ENCODE measurements around the gene PTRH1.

PTRH1 gene

DNA sequence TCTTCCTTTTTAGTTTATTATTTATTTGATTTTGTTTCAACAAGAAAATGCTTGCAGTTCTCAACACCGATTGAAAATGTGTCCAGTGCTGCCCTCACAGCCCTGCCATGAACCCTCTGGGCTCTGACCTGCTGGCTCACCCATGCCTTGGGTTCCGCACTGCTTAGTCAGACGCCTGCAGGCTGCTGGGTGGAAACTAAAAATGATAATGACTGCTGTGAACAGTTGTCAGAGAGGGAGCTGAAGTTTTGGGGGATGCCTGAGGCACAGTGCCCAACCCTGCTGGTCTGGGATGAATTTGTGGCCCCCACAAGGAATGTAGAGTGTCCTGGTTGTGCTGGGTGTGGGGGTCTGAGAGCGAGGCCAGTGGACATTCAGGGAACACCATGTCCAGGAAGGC lies 30.9 kb downstream of the PTRH1 start:
- Histone ChIP-seq H3K9ac (ENCODE audit: low read depth, low read length, poor library complexity, severe bottlenecking) (no peak overlapping the region), H3K9me3 (ENCODE audit: insufficient read depth, low read depth, low read length) (no peaks in the 10 kb centered on the region), H4K20me1 (ENCODE audit: insufficient read depth, low read length, poor library complexity, severe bottlenecking) (no peaks in the 10 kb centered on the region), H3K79me2 (ENCODE audit: insufficient read depth, low read length) (no peaks in the 10 kb centered on the region), H3F3A (ENCODE audit: low read depth) (no peaks in the 10 kb centered on the region), H3K36me3 (ENCODE audit: insufficient read depth, low read length) (peaks cover 70% of the 10 kb centered on the region; the same call in 1 of the 2 replicates), H3K27me3 (ENCODE audit: insufficient read depth, low read length, poor library complexity, severe bottlenecking) (no peaks in the 10 kb centered on the region), H3K4me1 (ENCODE audit: insufficient read depth, low read length, poor library complexity, severe bottlenecking) (no peaks in the 10 kb centered on the region), H3K4me2 (ENCODE audit: low read depth, low read length, poor library complexity, severe bottlenecking) (no peak overlapping the region), H2AFZ (ENCODE audit: low read length) (no peak overlapping the region), H3K4me3 (ENCODE audit: low read length, poor library complexity, severe bottlenecking) (no peak overlapping the region), H3K9me2 (replicated peaks; ENCODE audit: low read depth, low read length) (no peaks in the 10 kb centered on the region)
- TF ChIP-seq EZH2phosphoT487 (IDR thresholded peaks at IDR 0.05; ENCODE audit: borderline replicate concordance) (no peak), CTCF (conservative IDR thresholded peaks at IDR 0.05; ENCODE audit: low read length) (no peak)

DNA sequence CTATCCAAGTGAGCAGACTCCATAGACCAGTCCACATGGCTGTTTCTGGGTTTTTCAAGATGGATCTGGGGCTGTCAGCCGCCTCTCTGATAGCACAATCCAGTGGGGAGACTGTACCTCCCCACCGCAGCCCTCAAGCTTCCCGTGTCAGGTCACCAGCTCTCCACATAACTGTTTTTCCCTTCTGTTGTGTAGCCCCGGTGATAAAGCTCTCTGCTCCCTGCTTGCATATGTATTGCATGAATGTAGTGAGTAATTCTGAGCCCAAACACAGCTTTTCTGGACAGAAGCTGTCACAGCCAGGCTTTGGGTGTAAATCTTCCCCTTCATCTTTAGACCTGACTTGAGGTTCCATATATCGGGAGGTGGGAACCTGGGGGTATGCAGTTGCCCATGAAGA lies 31.7 kb downstream of the PTRH1 start:
- Histone ChIP-seq H3K4me2 (ENCODE audit: low read depth, low read length, poor library complexity, severe bottlenecking) (no peak overlapping the region), H3K36me3 (ENCODE audit: insufficient read depth, low read length) (peaks cover 71% of the 10 kb centered on the region; the same call in 1 of the 2 replicates), H3K79me2 (ENCODE audit: insufficient read depth, low read length) (no peaks in the 10 kb centered on the region), H3K4me1 (ENCODE audit: insufficient read depth, low read length, poor library complexity, severe bottlenecking) (no peaks in the 10 kb centered on the region), H2AFZ (ENCODE audit: low read length) (no peak overlapping the region), H3K4me3 (ENCODE audit: low read length, poor library complexity, severe bottlenecking) (no peak overlapping the region), H3K9ac (ENCODE audit: low read depth, low read length, poor library complexity, severe bottlenecking) (no peak overlapping the region), H3F3A (ENCODE audit: low read depth) (no peaks in the 10 kb centered on the region), H4K20me1 (ENCODE audit: insufficient read depth, low read length, poor library complexity, severe bottlenecking) (no peaks in the 10 kb centered on the region), H3K9me3 (ENCODE audit: insufficient read depth, low read depth, low read length) (no peaks in the 10 kb centered on the region), H3K27me3 (ENCODE audit: insufficient read depth, low read length, poor library complexity, severe bottlenecking) (no peaks in the 10 kb centered on the region), H3K9me2 (replicated peaks; ENCODE audit: low read depth, low read length) (no peaks in the 10 kb centered on the region)
- TF ChIP-seq EZH2phosphoT487 (IDR thresholded peaks at IDR 0.05; ENCODE audit: borderline replicate concordance) (no peak), CTCF (conservative IDR thresholded peaks at IDR 0.05; ENCODE audit: low read length) (no peak)

DNA sequence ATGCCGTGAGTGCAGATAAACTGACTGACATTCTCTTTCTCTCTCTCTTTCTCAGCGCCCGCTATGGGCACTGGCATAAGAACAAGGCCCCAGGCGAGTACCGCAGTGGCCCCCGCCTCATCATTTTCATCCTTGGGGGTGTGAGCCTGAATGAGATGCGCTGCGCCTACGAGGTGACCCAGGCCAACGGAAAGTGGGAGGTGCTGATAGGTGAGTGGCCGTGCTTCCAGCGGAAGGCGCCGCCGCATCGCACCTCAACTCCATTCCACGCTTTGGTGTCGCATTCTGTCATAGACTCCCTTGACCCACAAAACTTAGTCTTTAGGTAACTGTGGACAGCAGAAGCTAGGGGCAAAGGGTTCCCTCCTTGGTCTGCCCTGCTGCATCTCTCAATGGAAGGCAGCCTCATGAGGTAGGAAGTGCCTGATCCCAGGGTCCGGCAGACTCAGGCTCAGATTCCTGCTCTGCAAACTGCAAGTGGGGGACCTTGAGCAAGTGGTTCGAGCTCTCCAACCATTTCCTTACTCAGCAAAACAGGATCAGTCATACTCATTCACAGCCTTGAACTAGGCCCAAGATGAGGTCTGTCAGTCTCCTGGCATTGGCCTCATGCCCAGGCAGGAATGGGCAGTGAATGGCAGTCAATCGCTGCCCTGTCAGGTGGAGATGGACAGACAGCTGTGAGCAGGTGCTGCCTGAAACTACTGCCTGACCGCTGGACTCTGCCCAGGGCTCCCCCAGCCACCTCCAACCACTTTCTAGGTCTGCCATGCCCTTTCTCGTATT lies 32.9 kb downstream of the PTRH1 start:
- no peak for TF ChIP-seq EZH2phosphoT487 (IDR thresholded peaks at IDR 0.05; ENCODE audit: borderline replicate concordance)
- TF ChIP-seq CTCF (conservative IDR thresholded peaks at IDR 0.05; ENCODE audit: low read length): no peak
- H3K36me3 ChIP-seq (ENCODE audit: insufficient read depth, low read length): peaks cover 68% of the 10 kb centered on the region; the same call in 1 of the 2 replicates
- no peaks in the 10 kb centered on the region for H3K4me1 ChIP-seq (ENCODE audit: insufficient read depth, low read length, poor library complexity, severe bottlenecking)
- no peaks in the 10 kb centered on the region for H3K27me3 ChIP-seq (ENCODE audit: insufficient read depth, low read length, poor library complexity, severe bottlenecking)
- H3K79me2 ChIP-seq (ENCODE audit: insufficient read depth, low read length): no peaks in the 10 kb centered on the region
- H2AFZ ChIP-seq (ENCODE audit: low read length): no peak overlapping the region
- H3K9ac ChIP-seq (ENCODE audit: low read depth, low read length, poor library complexity, severe bottlenecking): no peak overlapping the region
- H3K9me3 ChIP-seq (ENCODE audit: insufficient read depth, low read depth, low read length): no peaks in the 10 kb centered on the region
- H3K4me3 ChIP-seq (ENCODE audit: low read length, poor library complexity, severe bottlenecking): no peak overlapping the region
- H4K20me1 ChIP-seq (ENCODE audit: insufficient read depth, low read length, poor library complexity, severe bottlenecking): no peaks in the 10 kb centered on the region
- H3F3A ChIP-seq (ENCODE audit: low read depth): no peaks in the 10 kb centered on the region
- H3K4me2 ChIP-seq (ENCODE audit: low read depth, low read length, poor library complexity, severe bottlenecking): no peak overlapping the region
- H3K9me2 ChIP-seq (replicated peaks; ENCODE audit: low read depth, low read length): no peaks in the 10 kb centered on the region

Data from Loucy (cell line).